Fibroblast of lung (primary cell): ENCODE data around the gene RTN1.

Experiments
- EZH2 ChIP-seq: IDR thresholded peaks from 2 replicates; pipeline ENCODE4 v1.5.1; 2012; ENCODE audit warnings: low read length, control low read depth, mild to moderate bottlenecking; ENCODE audit errors: missing control alignments
- TF ChIP-seq, protein P1 (sequence below), 2 donors: IDR thresholded peaks in 1 of 2; conservative IDR thresholded peaks in 1 of 2; 1 replicate in 1 of 2; 2 replicates in 1 of 2; pipeline ENCODE4 v1.5.1; 2011 to 2012; ENCODE audit warnings: low read length in 2 of 2, control low read depth in 1 of 2, inconsistent platforms in 1 of 2, low read depth in 1 of 2, mild to moderate bottlenecking in 1 of 2

DNA sequence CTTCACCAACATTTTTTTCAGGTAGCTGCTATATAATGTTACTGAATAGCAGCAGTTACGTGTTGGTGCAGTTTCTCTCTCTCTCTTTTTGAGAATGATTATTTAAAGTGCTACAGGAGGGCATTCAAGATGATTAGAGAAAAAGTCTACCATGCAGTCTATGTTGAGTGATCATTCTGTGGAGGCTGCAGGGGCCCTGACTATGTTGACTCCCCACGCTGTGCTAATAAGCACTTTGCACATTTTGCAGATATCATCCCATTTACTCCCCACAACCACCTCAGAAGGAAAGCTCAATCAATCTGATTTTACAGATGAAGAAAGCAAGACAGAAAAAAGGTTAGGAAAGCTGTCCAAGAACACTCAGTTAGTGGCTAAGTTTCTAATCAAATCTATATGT, 87.8 kb downstream of the RTN1 start:
- TF ChIP-seq, protein P1, sequence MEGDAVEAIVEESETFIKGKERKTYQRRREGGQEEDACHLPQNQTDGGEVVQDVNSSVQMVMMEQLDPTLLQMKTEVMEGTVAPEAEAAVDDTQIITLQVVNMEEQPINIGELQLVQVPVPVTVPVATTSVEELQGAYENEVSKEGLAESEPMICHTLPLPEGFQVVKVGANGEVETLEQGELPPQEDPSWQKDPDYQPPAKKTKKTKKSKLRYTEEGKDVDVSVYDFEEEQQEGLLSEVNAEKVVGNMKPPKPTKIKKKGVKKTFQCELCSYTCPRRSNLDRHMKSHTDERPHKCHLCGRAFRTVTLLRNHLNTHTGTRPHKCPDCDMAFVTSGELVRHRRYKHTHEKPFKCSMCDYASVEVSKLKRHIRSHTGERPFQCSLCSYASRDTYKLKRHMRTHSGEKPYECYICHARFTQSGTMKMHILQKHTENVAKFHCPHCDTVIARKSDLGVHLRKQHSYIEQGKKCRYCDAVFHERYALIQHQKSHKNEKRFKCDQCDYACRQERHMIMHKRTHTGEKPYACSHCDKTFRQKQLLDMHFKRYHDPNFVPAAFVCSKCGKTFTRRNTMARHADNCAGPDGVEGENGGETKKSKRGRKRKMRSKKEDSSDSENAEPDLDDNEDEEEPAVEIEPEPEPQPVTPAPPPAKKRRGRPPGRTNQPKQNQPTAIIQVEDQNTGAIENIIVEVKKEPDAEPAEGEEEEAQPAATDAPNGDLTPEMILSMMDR (conservative IDR thresholded peaks at IDR 0.05 in 1 of 2, IDR thresholded peaks at IDR 0.05 in 1 of 2; ENCODE audit: low read depth in 1 of 2, low read length in 2 of 2) = no peak
- TF ChIP-seq EZH2 = no peak
